Large intestine (tissue), 3 donors: Measurements from ENCODE around the gene UBXN11. TPM values are rescaled to one million over a fixed set of nuclear protein-coding genes. Genes with fewer than 3 reads are reported as not detected.

Source experiments
- DNase-seq, 2 donors: peaks; one replicate each; pipeline versions ENCODE4 v3.0.0 to v3.0.0-alpha.2; 2013
- H3K27ac ChIP-seq: one replicate; pipeline ENCODE4 v1.5.1; 2013; ENCODE audit warnings: low read length
- H3K27me3 ChIP-seq: 2 replicates; pipeline ENCODE4 v1.6.1; 2013; ENCODE audit warnings: low read length; ENCODE audit not compliant: control insufficient read depth, insufficient read depth
- H3K36me3 ChIP-seq: 2 replicates; pipeline ENCODE4 v1.6.1; 2013; ENCODE audit warnings: low read length; ENCODE audit not compliant: control insufficient read depth, insufficient read depth
- H3K4me1 ChIP-seq: one replicate; pipeline ENCODE4 v1.6.1; 2013; ENCODE audit warnings: low read length; ENCODE audit not compliant: control insufficient read depth, insufficient read depth
- H3K4me3 ChIP-seq: one replicate; pipeline ENCODE4 v1.5.1; 2013; ENCODE audit warnings: low read length
- H3K9me3 ChIP-seq: one replicate; pipeline ENCODE4 v1.6.1; 2013; ENCODE audit warnings: mild to moderate bottlenecking, low read depth, low read length, moderate library complexity; ENCODE audit not compliant: control insufficient read depth
- WGBS: methylation state at CpG from one replicate; pipeline ENCODE4 v1.1.5; 2013; ENCODE audit warnings: low lambda C conversion rate; ENCODE audit not compliant: insufficient coverage; 5-methylcytosine and 5-hydroxymethylcytosine counted together
- polyA plus RNA-seq: library from polyadenylated mRNA; unstranded; fragments of 120-200 nt; gene quantifications from one replicate; pipeline ENCODE4 v1.2.1, GENCODE V29; 2013

UBXN11 gene
- polyA plus RNA-seq, 1 donor, result 40.1 TPM

GRCh38 chr1:26268290-26269197 is 37.9 kb downstream of the UBXN11 start:
- no peak overlapping the region for H3K27ac ChIP-seq
- 100% methylated on average over 1 of the region's 9 CpGs for WGBS

GRCh38 chr1:26265405-26265804 is 41.0 kb downstream of the UBXN11 start:
- WGBS, result no CpG with 5 or more reads among the region's 1 CpG

More at GRCh38 chr1:26268290-26269197, 37.9 kb downstream of the UBXN11 start:
- H3K36me3 ChIP-seq, result peaks cover 31% of the 10 kb centered on the region
- H3K4me1 ChIP-seq, result no peaks in the 10 kb centered on the region
- H3K4me3 ChIP-seq, result no peak overlapping the region
- H3K9me3 ChIP-seq, result no peaks in the 10 kb centered on the region
- H3K27me3 ChIP-seq, result no peaks in the 10 kb centered on the region
- no peak for DNase-seq

GRCh38 chr1:26263212-26263611 is 43.2 kb downstream of the UBXN11 start:
- DNase-seq, result no peak
- Histone ChIP-seq H3K27me3 (no peaks in the 10 kb centered on the region), H3K36me3 (peaks cover 19% of the 10 kb centered on the region), H3K27ac (no peak overlapping the region), H3K4me1 (no peaks in the 10 kb centered on the region), H3K4me3 (no peak overlapping the region), H3K9me3 (no peaks in the 10 kb centered on the region)
- WGBS, result no CpG with 5 or more reads among the region's 5 CpGs

More at GRCh38 chr1:26265405-26265804, 41.0 kb downstream of the UBXN11 start:
- no peaks in the 10 kb centered on the region for H3K27me3 ChIP-seq
- no peaks in the 10 kb centered on the region for H3K9me3 ChIP-seq
- peaks cover 22% of the 10 kb centered on the region for H3K36me3 ChIP-seq
- no peak overlapping the region for H3K4me3 ChIP-seq
- no peaks in the 10 kb centered on the region for H3K4me1 ChIP-seq
- no peak for DNase-seq
- H3K27ac ChIP-seq, result no peak overlapping the region

GRCh38 chr1:26259578-26259977 is 46.9 kb downstream of the UBXN11 start:
- no peak for DNase-seq
- Histone ChIP-seq H3K4me3 (no peak overlapping the region), H3K9me3 (no peaks in the 10 kb centered on the region), H3K27ac (no peak overlapping the region), H3K36me3 (peaks cover 29% of the 10 kb centered on the region), H3K4me1 (no peaks in the 10 kb centered on the region), H3K27me3 (no peaks in the 10 kb centered on the region)
- WGBS, result 100% methylated on average over 2 of the region's 5 CpGs

- Histone ChIP-seq H3K27ac (no peak overlapping the region), H3K4me3 (no peak overlapping the region), H3K27me3 (no peaks in the 10 kb centered on the region), H3K9me3 (no peaks in the 10 kb centered on the region), H3K36me3 (peaks cover 29% of the 10 kb centered on the region), H3K4me1 (no peaks in the 10 kb centered on the region)
- DNase-seq, result no peak
- WGBS, result no CpG with 5 or more reads among the region's 2 CpGs
Observed at GRCh38 chr1:26259005-26259404, 47.4 kb downstream of the UBXN11 start.

GRCh38 chr1:26257222-26257621 is 49.2 kb downstream of the UBXN11 start:
- Histone ChIP-seq H3K4me1 (no peaks in the 10 kb centered on the region), H3K27me3 (no peaks in the 10 kb centered on the region), H3K4me3 (no peak overlapping the region), H3K27ac (no peak overlapping the region), H3K36me3 (peaks cover 29% of the 10 kb centered on the region), H3K9me3 (no peaks in the 10 kb centered on the region)
- WGBS, result no CpG with 5 or more reads among the region's 2 CpGs
- DNase-seq, result no peak

- no CpG with 5 or more reads among the region's 3 CpGs for WGBS
- DNase-seq, result no peak
- Histone ChIP-seq H3K27me3 (no peaks in the 10 kb centered on the region), H3K27ac (no peak overlapping the region), H3K36me3 (peaks cover 28% of the 10 kb centered on the region), H3K9me3 (no peaks in the 10 kb centered on the region), H3K4me1 (no peaks in the 10 kb centered on the region), H3K4me3 (no peak overlapping the region)
Observed at GRCh38 chr1:26254404-26254803, 52.0 kb downstream of the UBXN11 start.

GRCh38 chr1:26252718-26253117 is 53.7 kb downstream of the UBXN11 start:
- WGBS, result 84% methylated on average over 6 of the region's 7 CpGs
- DNase-seq, result no peak
- H3K4me1 ChIP-seq, result no peaks in the 10 kb centered on the region
- peaks cover 18% of the 10 kb centered on the region for H3K36me3 ChIP-seq
- no peaks in the 10 kb centered on the region for H3K9me3 ChIP-seq
- no peak overlapping the region for H3K4me3 ChIP-seq
- H3K27ac ChIP-seq, result no peak overlapping the region
- H3K27me3 ChIP-seq, result no peaks in the 10 kb centered on the region

GRCh38 chr1:26239936-26240335 is 66.5 kb downstream of the UBXN11 start:
- H3K36me3 ChIP-seq, result peaks cover 6% of the 10 kb centered on the region
- no CpG with 5 or more reads among the region's 4 CpGs for WGBS
- peaks cover 4% of the 10 kb centered on the region for H3K4me1 ChIP-seq
- H3K9me3 ChIP-seq, result no peaks in the 10 kb centered on the region
- H3K27ac ChIP-seq, result no peak overlapping the region
- no peak for DNase-seq
- H3K27me3 ChIP-seq, result no peaks in the 10 kb centered on the region
- no peak overlapping the region for H3K4me3 ChIP-seq

GRCh38 chr1:26237230-26237966 is 69.0 kb downstream of the UBXN11 start:
- H3K9me3 ChIP-seq, result no peaks in the 10 kb centered on the region
- peaks cover 8% of the 10 kb centered on the region for H3K4me1 ChIP-seq
- no peaks in the 10 kb centered on the region for H3K27me3 ChIP-seq
- H3K36me3 ChIP-seq, result no peaks in the 10 kb centered on the region
- H3K27ac ChIP-seq, result no peak overlapping the region
- no peak overlapping the region for H3K4me3 ChIP-seq
- WGBS, result 90% methylated on average over 3 of the region's 6 CpGs
- no peak for DNase-seq
